GM12878 (cell line): ENCODE measurements around the gene MCOLN1. TPM values are rescaled to one million over a fixed set of nuclear protein-coding genes. Genes with fewer than 3 reads are reported as not detected.
A peak's percentile ranks its signal among the peaks of the same experiment; 100 is the strongest.

Source experiments
- ATAC-seq: fragments of 200-7000 bp; cut with Tn5 transposase; 3 replicates; pipeline ENCODE4 v1.9.1; 2020; ENCODE audit warnings: mild to moderate bottlenecking, moderate library complexity
- BruUV-seq: library from RNA; stranded (reverse); fragments of 400-500 nt; replicated peaks from 2 replicates; lab custom pipeline; 2021; lab: Mats Ljungman, UMichigan
- CTCF ChIA-PET: fragments of 300-600 bp; sonication (Branson Sonifier 250); formaldehyde crosslinking; extraction: SDS; loops from one replicate; lab custom pipeline; 2021; ENCODE audit warnings: inconsistent platforms; lab: Yijun Ruan, JAX
- POLR2A ChIA-PET: fragments of 350-600 bp; formaldehyde crosslinking; extraction: SDS; loops from one replicate; lab custom pipeline; 2021; ENCODE audit warnings: inconsistent platforms; lab: Charles Lee
- RAD21 ChIA-PET: fragments of 300-600 bp; sonication (Branson Sonifier 250); formaldehyde crosslinking; loops from one replicate; lab custom pipeline; 2023; ENCODE audit warnings: antibody characterized with exemption; ENCODE audit not compliant: unreplicated experiment; lab: Charles Lee
- SMC1A ChIA-PET: fragments of 300-600 bp; sonication (Branson Sonifier 250); formaldehyde crosslinking; loops from one replicate; lab custom pipeline; 2023; ENCODE audit not compliant: unreplicated experiment, uncharacterized antibody; lab: Charles Lee
- DNase-seq: peaks from one replicate; pipeline ENCODE4 v3.0.0-alpha.2; 2011; ENCODE audit warnings: low read depth, low spot score
- FAIRE-seq: peaks from 3 replicates; lab custom pipeline; 2011; peaks lifted over from hg19 to GRCh38; lab: Jason Lieb, UNC
- H2AFZ ChIP-seq: 2 replicates; pipeline ENCODE4 v1.6.0; 2011; ENCODE audit warnings: low read depth, low read length, control low read depth; ENCODE audit not compliant: control insufficient read depth
- H3K27ac ChIP-seq: 2 replicates; pipeline ENCODE4 v1.5.1; 2011; ENCODE audit warnings: control low read depth; ENCODE audit not compliant: control insufficient read depth, insufficient read depth
- H3K27me3 ChIP-seq, 2 experiments: replicated peaks in 1 of 2; 2 replicates each; pipeline versions ENCODE4 v1.6.0 to v1.6.1; 2011; ENCODE audit warnings: low read length in 1 of 2; ENCODE audit not compliant: control insufficient read depth in 2 of 2, insufficient read depth in 2 of 2
- H3K36me3 ChIP-seq, 2 experiments: 2 replicates each; pipeline ENCODE4 v1.5.1; 2011; ENCODE audit warnings: low read length in 1 of 2; ENCODE audit not compliant: control insufficient read depth in 2 of 2, insufficient read depth in 2 of 2
- H3K4me1 ChIP-seq: 2 replicates; pipeline ENCODE4 v1.6.1; 2011; ENCODE audit warnings: mild to moderate bottlenecking, low read length, moderate library complexity, mixed read lengths; ENCODE audit not compliant: control insufficient read depth, insufficient read depth
- H3K4me2 ChIP-seq: 2 replicates; pipeline ENCODE4 v1.6.0; 2011; ENCODE audit warnings: control low read depth; ENCODE audit not compliant: control insufficient read depth, insufficient read depth
- H3K4me3 ChIP-seq: fragments of 200-600 bp; sonication (generic); 2 replicates; pipeline ENCODE4 v1.5.1; 2016
- H3K79me2 ChIP-seq: 2 replicates; pipeline ENCODE4 v1.6.0; 2011; ENCODE audit warnings: low read length; ENCODE audit not compliant: control insufficient read depth, insufficient read depth
- H3K9ac ChIP-seq: 2 replicates; pipeline ENCODE4 v1.8.0; 2011; ENCODE audit warnings: low read length, control low read depth, mixed read lengths; ENCODE audit not compliant: control insufficient read depth, insufficient read depth
- H3K9me3 ChIP-seq: replicated peaks from 3 replicates; pipeline ENCODE4 v1.5.1; 2011; ENCODE audit warnings: mild to moderate bottlenecking, low read length; ENCODE audit not compliant: control insufficient read depth, insufficient read depth
- H4K20me1 ChIP-seq: 2 replicates; pipeline ENCODE4 v1.6.0; 2011; ENCODE audit not compliant: control insufficient read depth, insufficient read depth
- NBN ChIP-seq: fragments of 450-650 bp; IDR thresholded peaks from 2 replicates; pipeline ENCODE4 v1.6.1; 2016
- TCF12 ChIP-seq: IDR thresholded peaks from 2 replicates; pipeline ENCODE4 v1.6.1; 2011; ENCODE audit warnings: low read depth, mild to moderate bottlenecking, low read length
- USF1 ChIP-seq: IDR thresholded peaks from 2 replicates; pipeline ENCODE4 v1.6.1; 2011; ENCODE audit warnings: borderline replicate concordance, low read depth, mild to moderate bottlenecking, moderate library complexity, mixed read lengths, low read length; ENCODE audit not compliant: insufficient read depth; ENCODE audit errors: extremely low read length
- ZBED1 ChIP-seq: IDR thresholded peaks from 2 replicates; pipeline ENCODE4 v1.6.1; 2016; ENCODE audit warnings: borderline replicate concordance
- ZNF592 ChIP-seq: fragments of 450-650 bp; IDR thresholded peaks from 2 replicates; pipeline ENCODE4 v1.6.1; 2017; ENCODE audit warnings: mild to moderate bottlenecking, moderate library complexity
- WGBS: methylation state at CpG from one replicate; pipeline ENCODE4 v1.1.6; 2016; ENCODE audit warnings: low lambda C conversion rate; ENCODE audit not compliant: insufficient replicate concordance, insufficient coverage; ENCODE audit errors: missing lambda C conversion rate; 5-methylcytosine and 5-hydroxymethylcytosine counted together
- in situ Hi-C: fragments of 300-500 bp; cut with MboI; formaldehyde crosslinking; loops from 9 replicates; pipeline ENCODE4 v1.14.3; 2018; ENCODE audit warnings: mixed read lengths
- intact Hi-C: fragments of 100-400 bp; cut with micrococcal nuclease; formaldehyde crosslinking; loops from one replicate; pipeline ENCODE4 v1.14.2; 2022; ENCODE audit not compliant: unreplicated experiment
- polyA plus RNA-seq, 11 experiments: library from polyadenylated mRNA; depleted of rRNA in 4 of 11; unstranded in 6 of 11; stranded (reverse) in 5 of 11; fragments of >200 nt; fragmentation: Nextera tagmentation in 4 of 11; fragmentation: Illumina TruSeq in 1 of 11; extraction: Ambion mirVana in 4 of 11; extraction: Trizol in 1 of 11; gene quantifications; 1 replicate in 1 of 11; 2 replicates in 10 of 11; pipeline versions ENCODE4 v1.2.1 to v1.2.3, GENCODE V29; 2011 to 2016; ENCODE audit warnings: inconsistent platforms in 2 of 11, missing spikeins in 2 of 11, low read depth in 1 of 11
- total RNA-seq, 4 experiments: library from RNA; depleted of rRNA in 3 of 4; stranded (reverse); fragments of >200 nt in 3 of 4; fragmentation: Illumina TruSeq in 1 of 4; extraction: Trizol in 1 of 4; gene quantifications; 2 replicates each; pipeline versions ENCODE4 v1.2.1 to v1.2.3, GENCODE V29; 2013 to 2021

Gene MCOLN1
- total and polyA plus RNA-seq, 10 of the 15 experiments (the other 5 are each of a cell fraction or from before 2014, with no cell fraction given): 0.42 to 15.6 (median 4.9) TPM

- TF ChIP-seq ZBED1: no peak
Observed at GRCh38 chr19:7524992-7525739, 2.7 kb downstream of the MCOLN1 start (continued).

GRCh38 chr19:7526059-7526929, 3.9 kb downstream of the MCOLN1 start:
- CTCF ChIA-PET: no interaction called here
- Histone ChIP-seq H3K4me2 (no peak overlapping the region), H3K79me2 (no peaks in the 10 kb centered on the region), H3K36me3 (no peaks in the 10 kb centered on the region; a peak in 1 of 4 replicates), H3K4me3 (no peak overlapping the region), H4K20me1 (no peaks in the 10 kb centered on the region), H3K4me1 (peaks cover 4% of the 10 kb centered on the region; the same call in 1 of the 2 replicates), H3K9ac (no peak overlapping the region), H3K27me3 (no peaks in the 10 kb centered on the region), H2AFZ (no peak overlapping the region), H3K9me3 (no peaks in the 10 kb centered on the region), H3K27ac (no peak overlapping the region)
- 88% methylated on average over 28 of the region's 31 CpGs for WGBS
- TSS peak; percentile 46 for BruUV-seq
- RAD21 ChIA-PET: interaction anchor here (0.5 kb wide), 1 partner anchor 748 kb away, joined by 3 read pairs; no protein-coding TSS in a partner anchor
- POLR2A ChIA-PET: no interaction called here
- in situ Hi-C loops (no loop called here), intact Hi-C loops (no loop called here)
- FAIRE-seq: no peak
- ATAC-seq: no peak
- SMC1A ChIA-PET: no interaction called here
- DNase-seq: no peak
- TF ChIP-seq NBN (no peak), USF1 (no peak), ZNF592 (no peak), TCF12 (peak; percentile 57)
